HK-2 (cell line): Measurements from ENCODE around the gene RASAL3.

Experiments used
- DNase-seq: peaks from one replicate; pipeline ENCODE4 v3.0.0-alpha.2; 2018; ENCODE audit not compliant: unreplicated experiment

RASAL3 gene

DNA sequence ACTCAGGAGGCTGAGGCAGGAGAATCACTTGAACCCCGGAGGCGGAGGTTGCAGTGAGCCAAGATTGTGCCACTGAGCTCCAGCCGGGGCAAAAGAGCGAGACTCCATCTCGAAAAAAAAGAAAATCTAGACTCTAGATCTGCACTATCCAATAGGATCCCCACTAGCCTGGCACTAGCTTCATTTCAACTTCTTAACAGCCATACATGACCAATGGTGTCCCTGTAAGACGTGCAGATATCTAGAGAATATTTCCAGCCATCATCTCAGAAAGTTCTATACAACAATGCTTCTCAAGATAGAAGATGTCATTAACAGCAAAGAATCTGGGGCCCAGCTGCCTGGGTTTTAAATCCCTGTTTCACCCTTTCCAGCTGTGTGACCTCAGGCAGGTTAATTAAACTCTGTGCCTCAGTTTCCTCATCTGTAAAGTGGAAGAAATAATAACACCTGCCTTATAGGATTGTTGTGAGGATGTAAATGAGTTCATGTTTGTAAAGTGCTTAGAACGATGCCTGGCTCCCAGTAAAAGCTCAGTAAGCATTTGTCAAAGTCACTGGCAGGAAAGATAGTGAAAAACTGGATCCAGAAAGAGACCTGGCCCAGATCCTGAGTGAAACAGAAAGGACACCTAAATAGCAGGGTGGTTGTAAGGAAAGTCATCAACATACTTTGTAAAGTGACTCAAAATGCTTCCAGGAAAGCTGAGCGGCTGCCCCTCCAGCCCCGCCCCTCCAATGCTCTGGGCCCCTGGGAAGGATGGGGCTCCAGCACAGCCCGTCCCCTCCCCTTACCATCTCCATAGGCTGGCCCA is 28.1 kb downstream of the RASAL3 start:
- DNase-seq: no peak

DNA sequence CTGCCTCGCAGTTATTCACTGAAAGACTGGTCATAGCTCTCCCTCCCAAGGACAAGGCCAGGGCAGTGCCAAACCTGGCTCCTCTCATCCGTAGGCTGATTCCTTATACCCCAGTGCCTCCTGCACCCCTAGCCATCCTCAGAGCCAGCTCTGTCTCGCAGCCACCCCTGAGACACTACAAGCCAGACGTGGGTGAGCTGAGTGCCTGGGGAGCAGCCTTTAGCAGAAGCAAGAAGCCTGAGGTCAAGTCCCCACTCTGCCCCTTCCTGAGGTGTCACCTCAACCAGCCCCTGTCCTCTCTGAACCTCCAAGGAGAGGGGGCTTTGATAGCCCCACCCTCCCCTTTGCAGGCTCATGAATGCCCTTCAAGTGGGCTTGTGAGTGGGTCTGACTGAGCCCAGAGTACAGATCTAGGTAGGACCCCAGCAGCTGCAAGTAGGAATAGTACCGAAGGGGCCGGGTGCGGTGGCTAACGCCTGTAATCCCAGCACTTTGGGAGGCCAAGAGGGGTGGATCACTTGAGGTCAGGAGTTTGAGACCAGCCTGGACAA is 30.8 kb downstream of the RASAL3 start:
- DNase-seq: no peak

GRCh38 chr19:15432629-15433518 is 31.5 kb downstream of the RASAL3 start:
- DNase-seq: peak; percentile 90

GRCh38 chr19:15432018-15432494 is 32.3 kb downstream of the RASAL3 start:
- no peak for DNase-seq

- no peak for DNase-seq
These were observed 32.8 kb downstream of the RASAL3 start for GRCh38 chr19:15431396-15432017.

DNA sequence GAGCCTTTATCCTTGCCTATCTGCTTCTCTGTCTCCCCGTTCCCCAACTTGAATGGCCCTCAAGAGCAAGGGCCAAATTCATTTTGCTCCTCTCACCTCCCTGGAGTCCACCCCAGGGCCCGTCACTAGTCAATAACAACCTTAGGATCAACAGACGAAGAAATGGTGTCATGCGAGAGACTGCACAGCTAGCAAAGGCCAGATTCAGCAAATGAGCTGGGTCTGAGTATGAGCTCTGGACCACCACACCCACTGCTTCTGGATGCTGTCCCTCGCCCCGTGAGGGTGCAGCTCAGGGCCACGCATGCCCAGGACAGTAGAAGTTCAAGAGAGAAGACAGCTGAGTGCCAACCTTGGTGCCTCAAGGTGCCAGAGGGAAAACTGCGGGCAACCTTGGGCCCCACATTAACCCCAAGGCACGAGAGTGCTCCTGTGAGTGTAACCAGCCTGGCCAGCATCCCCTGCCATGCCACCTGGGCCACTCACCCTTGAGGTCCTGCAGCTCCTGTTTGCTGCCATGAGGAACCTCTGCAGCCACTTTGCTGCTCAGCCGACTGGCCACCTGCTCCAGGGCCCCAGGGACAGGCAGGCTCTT is 33.7 kb downstream of the RASAL3 start:
- no peak for DNase-seq

DNA sequence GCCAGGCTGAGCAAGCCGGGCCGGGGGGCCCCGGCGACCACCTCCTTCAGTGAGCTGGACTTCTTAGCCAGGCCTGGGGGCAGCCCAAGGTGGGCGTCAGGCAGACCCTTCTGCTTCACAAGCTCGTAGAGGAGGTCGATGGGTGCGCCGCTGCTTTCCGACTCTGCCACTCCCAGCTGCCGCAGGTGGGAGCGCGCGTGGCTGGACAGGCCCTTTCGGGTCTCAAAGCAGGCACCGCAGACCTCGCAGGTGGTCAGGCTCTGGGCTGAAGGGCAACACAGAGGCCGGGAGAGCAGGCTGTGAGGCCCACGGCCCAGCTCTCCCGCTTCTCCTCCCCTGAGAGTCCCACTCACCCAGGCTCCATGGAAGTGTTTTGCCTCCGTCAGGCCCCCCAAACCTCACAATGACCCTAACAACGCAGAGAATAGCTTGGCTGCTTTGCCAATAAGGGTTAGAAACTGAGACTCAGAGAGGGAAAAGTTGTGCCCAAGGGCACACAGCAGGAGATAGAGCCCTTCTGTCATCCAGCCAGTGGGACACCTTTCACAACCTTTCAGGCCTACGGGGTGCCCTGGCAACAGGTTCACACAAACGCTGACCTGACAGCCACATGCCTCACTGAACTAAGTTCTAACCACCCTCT is 34.4 kb downstream of the RASAL3 start:
- no peak for DNase-seq

DNA sequence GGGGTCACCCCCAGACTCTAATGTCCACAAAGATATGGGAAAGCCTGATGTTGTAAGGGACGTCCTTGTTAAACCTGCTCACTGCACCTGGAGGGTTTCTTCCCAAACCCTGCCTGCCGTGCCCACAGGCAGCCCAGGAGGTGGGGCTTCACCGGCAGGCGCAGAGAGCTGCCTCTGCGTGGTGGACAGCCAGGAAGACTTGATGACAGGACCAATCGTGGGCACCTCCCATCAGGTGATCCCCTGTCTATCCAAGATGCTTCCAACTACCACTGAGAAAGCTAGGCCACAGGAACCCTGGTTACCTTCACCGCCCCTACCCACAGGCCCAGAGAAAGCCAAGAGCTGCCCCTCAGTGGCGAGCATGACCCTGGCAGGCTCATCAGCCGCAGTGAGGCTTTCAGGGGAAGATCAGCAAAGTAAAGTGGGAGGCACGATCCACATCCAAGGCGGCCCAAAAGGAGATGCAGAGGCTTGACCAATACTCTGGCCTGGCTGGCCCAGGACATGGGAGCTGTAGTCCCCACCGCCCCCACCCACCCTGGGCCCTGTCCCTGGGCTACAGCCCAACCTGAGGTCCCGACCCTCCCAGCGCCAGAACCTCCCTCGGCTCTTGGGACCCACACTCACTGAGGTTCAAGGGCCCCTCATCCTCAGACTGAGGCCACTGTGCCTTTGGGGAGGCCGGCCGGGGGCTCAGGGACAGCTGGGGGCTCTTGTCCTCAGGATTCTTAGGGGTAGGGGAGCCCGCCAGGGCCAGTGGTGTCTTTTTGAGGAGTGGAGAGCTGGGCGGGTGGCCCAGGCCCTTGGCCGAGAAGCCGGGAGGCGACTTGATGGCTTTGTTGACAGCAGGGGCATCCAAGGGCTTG is 35.2 kb downstream of the RASAL3 start:
- no peak for DNase-seq

DNA sequence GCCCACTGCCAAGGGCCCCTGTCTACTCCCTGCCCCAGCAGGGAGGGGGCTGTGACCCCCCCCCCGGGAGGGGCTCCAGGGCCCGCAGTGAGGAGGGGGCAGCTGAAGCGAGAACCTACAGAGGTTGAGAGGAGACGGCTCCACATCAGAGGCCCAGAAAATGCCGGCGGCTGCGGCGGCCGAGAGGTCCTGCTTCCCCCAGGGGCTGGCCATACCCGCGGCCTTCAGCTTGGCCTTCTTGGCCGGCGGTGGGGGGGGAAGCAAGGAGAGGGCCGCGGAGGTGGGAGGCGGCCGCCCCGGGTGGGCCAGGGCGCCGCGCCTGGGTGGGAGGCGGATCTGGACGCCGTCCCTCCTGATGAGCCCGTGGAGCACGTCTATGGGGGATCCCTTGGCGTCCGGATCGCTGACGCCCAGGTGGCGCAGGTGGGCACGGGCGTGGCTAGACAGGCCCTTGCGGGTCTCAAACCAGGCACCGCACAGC is 36.3 kb downstream of the RASAL3 start:
- no peak for DNase-seq

DNA sequence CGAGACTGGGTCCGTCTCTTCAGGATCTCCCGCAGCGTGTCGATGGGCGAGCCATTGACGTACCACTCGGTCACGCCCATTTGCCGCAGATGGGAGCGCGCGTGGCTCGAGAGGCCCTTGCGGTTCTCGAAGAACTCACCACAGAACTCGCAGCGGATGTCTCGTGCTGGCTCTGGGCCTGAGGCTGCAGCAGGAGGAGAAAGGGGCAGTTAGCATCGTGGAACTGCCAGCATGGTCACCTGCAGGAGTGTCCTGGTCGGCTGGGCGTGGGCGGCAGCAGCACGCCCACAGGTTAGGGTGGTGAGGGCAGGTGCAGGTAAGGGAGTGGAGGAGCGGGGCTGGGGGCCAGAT is 37.0 kb downstream of the RASAL3 start:
- no peak for DNase-seq

DNA sequence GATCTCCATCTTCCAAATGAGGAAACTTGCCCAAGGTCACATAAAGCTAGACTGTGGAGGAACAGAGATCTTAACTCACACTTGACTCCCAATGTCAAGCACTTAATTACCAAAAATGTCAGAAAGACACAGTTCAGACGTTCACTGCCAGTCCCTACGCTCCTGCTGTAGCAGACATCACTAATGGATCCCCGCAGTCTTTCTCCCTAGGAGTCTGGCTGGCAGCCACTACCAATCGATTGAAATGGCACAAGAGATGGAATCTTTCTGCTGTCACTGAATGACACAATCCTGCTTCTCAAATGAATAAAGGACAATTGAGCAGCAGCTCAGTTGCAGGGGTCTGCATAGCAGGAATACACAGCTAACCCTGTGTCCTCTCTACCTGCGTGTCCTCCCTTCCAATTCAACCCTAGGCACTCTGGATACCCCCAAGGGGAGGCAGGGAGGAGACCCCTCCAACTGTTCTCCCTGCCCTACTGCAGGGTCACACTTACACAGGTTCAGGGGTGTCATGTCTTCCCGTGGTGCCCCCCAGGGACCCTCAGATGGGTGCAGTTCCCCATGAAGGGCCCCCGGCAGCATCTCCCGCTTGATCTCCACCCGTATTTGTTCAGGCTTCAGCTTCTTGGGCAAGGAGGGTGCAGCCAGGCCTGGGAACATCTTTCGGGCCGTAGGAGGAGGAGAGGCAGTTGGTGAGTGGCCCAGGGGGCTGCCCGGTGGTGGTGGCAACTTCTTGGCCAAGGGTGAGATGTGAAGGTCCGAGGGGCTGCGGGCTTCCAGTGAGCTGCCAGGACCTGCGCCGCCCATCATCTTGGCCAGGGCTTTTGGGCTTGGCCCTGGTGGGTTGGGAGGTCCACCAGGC is 37.6 kb downstream of the RASAL3 start:
- no peak for DNase-seq

DNA sequence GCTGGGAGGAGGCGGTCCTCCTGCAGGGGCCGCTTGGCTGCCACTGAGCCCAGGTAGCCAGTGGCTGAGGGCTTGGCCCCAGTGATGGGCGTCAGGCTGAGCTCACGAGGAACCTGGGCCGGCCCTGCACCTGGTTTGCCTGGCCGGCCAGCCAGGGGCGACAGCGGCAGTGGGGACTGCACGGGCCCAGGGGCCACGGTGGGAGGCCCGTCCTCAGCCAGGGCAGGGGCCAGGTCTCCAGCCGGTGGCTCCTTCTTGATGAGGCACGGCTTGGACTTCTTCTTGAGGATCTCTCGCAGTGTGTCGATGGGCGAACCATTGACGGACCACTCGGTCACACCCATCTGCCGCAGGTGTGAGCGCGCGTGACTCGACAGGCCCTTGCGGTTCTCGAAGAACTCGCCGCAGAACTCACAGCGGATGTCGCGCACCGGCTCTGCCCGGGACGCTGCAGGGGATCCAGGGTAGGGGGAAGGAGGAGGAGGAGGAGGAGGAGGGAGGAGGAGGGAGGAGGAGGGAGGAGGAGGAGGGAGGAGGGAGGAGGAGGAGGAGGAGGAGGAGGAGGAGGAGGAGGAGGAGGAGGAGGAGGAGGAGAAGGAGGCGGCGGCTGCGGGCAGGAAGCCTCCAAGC is 38.9 kb downstream of the RASAL3 start:
- DNase-seq: no peak

- no peak for DNase-seq
These were observed 39.6 kb downstream of the RASAL3 start for GRCh38 chr19:15424692-15425272.

DNA sequence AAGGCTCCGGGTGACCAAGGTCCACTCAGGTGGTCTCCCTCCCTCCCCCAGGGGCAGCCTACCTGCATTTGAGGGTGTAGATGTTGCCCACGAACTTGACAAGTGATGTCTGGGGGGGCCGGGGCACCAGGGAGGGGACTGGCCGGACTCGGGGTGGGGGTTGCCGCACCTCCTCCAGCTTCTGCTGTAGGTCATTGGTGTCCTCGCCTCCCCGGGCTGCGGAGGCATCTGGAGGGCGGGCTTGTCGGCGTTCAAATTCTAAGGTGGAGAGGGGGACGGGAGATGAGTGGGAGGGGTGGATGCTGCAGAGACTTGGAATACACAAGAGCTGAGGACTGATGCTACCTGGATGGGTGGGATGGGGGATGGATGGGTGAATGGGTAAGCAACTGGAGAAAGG is 40.2 kb downstream of the RASAL3 start:
- DNase-seq: no peak

- no peak for DNase-seq
These were observed 41.2 kb downstream of the RASAL3 start for GRCh38 chr19:15423130-15423529.

GRCh38 chr19:15422296-15423075 is 41.9 kb downstream of the RASAL3 start:
- DNase-seq: no peak

DNA sequence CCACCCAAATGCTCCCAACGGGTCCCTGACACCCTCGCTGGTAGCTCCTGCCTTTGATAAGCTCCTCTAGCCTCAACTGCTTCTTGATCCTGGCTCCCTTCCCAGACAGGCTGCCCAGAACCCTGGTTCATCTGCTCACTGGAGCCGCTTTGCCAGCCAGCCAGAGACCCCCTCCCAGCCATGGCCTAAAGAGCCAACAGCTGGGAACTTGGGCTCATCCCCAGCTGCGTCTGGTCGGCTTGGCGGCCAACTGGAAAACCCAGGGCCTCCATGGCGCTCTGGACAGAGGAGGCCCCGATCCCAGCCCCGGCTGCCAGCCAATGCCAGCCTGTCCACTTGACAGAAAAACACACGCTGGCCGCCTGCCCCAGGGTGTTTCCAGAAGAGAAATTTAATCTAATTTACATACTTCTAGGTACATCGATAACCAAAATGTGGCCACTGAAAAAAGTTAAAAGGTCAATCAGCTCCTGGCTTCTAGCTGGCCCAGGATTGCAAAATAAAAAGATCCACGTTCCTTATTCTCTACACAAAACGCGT is 42.6 kb downstream of the RASAL3 start:
- no peak for DNase-seq
